Measurements from ENCODE around the gene SERTM2.

The SERTM2 gene

DNA sequence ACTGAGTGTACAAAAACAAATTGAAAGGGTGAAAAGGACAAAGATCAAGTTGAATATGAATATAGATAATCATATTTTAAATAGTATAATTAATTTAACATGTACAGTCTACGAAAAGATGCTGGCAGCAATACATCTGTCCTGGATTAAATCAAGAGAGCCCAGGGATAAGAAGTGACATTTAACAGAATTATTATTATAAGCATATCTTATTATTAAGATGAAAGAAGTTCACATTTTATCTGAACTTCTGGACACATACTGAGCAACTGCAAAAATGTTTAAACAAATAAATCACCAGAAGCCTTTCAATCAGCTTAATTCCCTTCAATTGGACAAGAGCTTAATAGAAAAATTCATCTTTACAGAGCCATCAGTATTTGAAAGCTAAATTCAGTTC lies 50.4 kb downstream of the SERTM2 start:
- no peak for DNase-seq

DNA sequence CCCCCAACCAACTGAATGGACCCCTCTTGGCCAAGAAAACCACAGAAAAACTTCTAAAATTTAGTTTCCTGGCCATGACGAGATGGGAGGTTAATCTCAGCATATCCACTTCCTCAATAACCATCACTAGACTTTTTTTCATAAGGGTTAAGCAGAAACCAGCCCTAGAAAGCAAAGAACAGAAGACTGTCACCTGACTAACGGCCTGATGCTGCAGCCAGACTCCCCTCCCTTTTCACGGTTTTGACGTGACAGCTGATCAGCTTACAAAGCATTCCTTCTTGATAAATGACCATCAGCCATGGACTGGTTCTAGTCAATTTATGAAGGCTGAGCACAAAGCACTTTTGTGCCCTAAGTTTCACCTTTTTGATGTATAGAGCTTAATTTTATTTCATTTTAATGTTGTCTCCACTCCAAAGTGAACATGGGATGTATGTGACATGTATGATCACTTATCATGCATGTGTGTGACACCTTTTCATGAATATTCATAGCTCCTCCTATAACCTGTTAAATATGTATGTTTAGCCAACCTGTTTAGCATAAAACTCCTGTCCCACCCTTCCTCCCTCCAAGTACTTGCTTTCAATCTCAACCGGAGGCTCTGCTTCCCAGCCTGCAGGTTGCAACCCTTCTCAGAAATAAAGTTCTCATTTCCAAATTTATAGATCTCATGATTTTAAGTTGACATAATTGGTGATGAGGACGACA lies 56.3 kb downstream of the SERTM2 start:
- no peak for DNase-seq

DNA sequence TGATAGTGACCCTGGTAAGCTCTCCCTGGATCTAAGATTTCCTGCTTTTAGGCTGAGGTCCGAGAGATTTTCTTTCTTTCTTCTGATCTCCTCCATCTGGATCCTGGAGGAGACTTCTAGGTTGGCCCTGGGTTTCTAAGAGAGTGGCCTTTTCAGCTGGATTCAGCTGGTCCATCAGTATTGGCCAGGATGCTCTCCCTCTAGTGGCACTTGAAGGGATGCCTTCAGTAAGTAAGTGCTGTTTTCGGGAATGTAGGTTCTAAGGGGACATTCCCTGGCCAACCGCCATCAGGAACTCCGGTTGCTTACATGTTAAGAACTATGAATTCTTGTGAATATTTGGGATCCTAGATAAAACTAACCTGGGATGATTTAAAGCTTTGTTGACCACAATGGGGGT lies 56.9 kb downstream of the SERTM2 start:
- no peak for DNase-seq

DNA sequence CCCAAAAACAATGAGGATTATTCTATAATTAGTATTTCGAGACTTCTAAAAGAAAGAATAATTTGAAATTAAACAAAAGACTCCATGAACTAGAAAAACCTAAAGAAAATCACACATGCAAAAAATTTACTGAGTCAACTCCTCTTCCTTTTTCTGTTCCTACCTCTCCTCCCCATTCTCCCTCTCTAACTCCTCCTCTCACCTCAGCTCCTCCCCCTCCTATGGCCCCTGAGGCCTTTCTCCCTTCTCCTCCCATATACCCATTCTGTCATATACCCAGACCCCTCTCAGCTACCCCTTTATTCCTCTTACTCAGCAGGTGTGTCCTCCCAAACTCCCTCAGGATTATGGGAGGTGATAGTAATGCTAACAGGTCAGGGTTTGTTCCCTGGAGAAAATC lies 57.4 kb downstream of the SERTM2 start:
- no peak for DNase-seq
